ENCODE results near the gene SORBS1. TPM values are rescaled to one million over a fixed set of nuclear protein-coding genes. Genes with fewer than 3 reads are reported as not detected.

The SORBS1 gene
- total and polyA plus RNA-seq, 4 donors: 33.2 to 71.3 (median 44.1) TPM

- TF ChIP-seq TAF1 (conservative IDR thresholded peaks at IDR 0.05) (no peak), EGR1 (IDR thresholded peaks at IDR 0.05; ENCODE audit: low read depth in 2 of 2) (peak in 1 of 2 donors; percentile 64), YY1 (IDR thresholded peaks at IDR 0.05) (peak; percentile 54), RAD21 (IDR thresholded peaks at IDR 0.05) (peak; percentile 33 to 57), SP1 (IDR thresholded peaks at IDR 0.05) (peak; percentile 41), HNF4G (IDR thresholded peaks at IDR 0.05) (peak; percentile 64), HNF4A (conservative IDR thresholded peaks at IDR 0.05) (peak; percentile 85 to 93), JUND (IDR thresholded peaks at IDR 0.05) (peak; percentile 47 to 77), ATF3 (IDR thresholded peaks at IDR 0.05) (peak; percentile 56), FOXA2 (IDR thresholded peaks at IDR 0.05) (peak; percentile 88), ZBTB33 (IDR thresholded peaks at IDR 0.05) (peak; percentile 28), REST (IDR thresholded peaks at IDR 0.05) (peak; percentile 59), GABPA (IDR thresholded peaks at IDR 0.05 in 1 of 2, conservative IDR thresholded peaks at IDR 0.05 in 1 of 2) (no peak), FOXA1 (IDR thresholded peaks at IDR 0.05) (peak; percentile 67), RXRA (IDR thresholded peaks at IDR 0.05) (peak; percentile 71 to 80), NR2F2 (IDR thresholded peaks at IDR 0.05) (no peak)
- TF ChIP-seq, protein P1, sequence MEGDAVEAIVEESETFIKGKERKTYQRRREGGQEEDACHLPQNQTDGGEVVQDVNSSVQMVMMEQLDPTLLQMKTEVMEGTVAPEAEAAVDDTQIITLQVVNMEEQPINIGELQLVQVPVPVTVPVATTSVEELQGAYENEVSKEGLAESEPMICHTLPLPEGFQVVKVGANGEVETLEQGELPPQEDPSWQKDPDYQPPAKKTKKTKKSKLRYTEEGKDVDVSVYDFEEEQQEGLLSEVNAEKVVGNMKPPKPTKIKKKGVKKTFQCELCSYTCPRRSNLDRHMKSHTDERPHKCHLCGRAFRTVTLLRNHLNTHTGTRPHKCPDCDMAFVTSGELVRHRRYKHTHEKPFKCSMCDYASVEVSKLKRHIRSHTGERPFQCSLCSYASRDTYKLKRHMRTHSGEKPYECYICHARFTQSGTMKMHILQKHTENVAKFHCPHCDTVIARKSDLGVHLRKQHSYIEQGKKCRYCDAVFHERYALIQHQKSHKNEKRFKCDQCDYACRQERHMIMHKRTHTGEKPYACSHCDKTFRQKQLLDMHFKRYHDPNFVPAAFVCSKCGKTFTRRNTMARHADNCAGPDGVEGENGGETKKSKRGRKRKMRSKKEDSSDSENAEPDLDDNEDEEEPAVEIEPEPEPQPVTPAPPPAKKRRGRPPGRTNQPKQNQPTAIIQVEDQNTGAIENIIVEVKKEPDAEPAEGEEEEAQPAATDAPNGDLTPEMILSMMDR (IDR thresholded peaks at IDR 0.05; ENCODE audit: low read depth, low read length, missing input control): no peak
- TF ChIP-seq, protein P2, sequence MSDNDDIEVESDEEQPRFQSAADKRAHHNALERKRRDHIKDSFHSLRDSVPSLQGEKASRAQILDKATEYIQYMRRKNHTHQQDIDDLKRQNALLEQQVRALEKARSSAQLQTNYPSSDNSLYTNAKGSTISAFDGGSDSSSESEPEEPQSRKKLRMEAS (IDR thresholded peaks at IDR 0.05): peak; percentile 67
- no peak overlapping the region for H3K4me3 ChIP-seq (ENCODE audit: low read depth in 1 of 3, low read length in 3 of 3)
- H3K27ac ChIP-seq (ENCODE audit: low read depth in 1 of 2, low read length in 2 of 2): peak overlapping the region; percentile 91 to 99
- no peak for DNase-seq (ENCODE audit: low spot score)
- H3K36me3 ChIP-seq (ENCODE audit: control insufficient read depth in 4 of 4, insufficient read depth in 3 of 4, low read depth in 1 of 4, low read length in 3 of 4): no peaks in the 10 kb centered on the region
- H3K27me3 ChIP-seq (ENCODE audit: control insufficient read depth in 4 of 4, insufficient read depth in 4 of 4, low read length in 3 of 4): no peaks in the 10 kb centered on the region
- H3K4me1 ChIP-seq (ENCODE audit: control insufficient read depth in 4 of 4, insufficient read depth in 4 of 4, low read length in 3 of 4): peaks cover 6 to 46% (median 25%) of the 10 kb centered on the region in 4 donors
- peak overlapping the region; percentile 67 to 93 for H3K9ac ChIP-seq (ENCODE audit: low read depth in 1 of 2, low read length in 2 of 2)
- 30% methylated on average over 2 of the region's 2 CpGs for WGBS
- H3K9me3 ChIP-seq (ENCODE audit: control insufficient read depth in 4 of 4, low read length in 3 of 4): no peaks in the 10 kb centered on the region
Observed at GRCh38 chr10:95458014-95458413, 103.2 kb downstream of the SORBS1 start.

Measured in liver (tissue), 9 donors.